A673 (cell line): ENCODE results near the gene CCDC178.

ENCODE experiments used
- EZH2 ChIP-seq: fragments of 200-600 bp; sonication (generic); IDR thresholded peaks from 2 replicates; pipeline ENCODE4 v1.6.1; 2017; ENCODE audit warnings: borderline replicate concordance, low read depth, mild to moderate bottlenecking, mixed read lengths, antibody characterized with exemption, low read length; ENCODE audit not compliant: poor library complexity, severe bottlenecking
- TF ChIP-seq, protein P1 (sequence below): fragments of 300-800, 200-600 bp; sonication (generic); conservative IDR thresholded peaks from 2 replicates; pipeline ENCODE4 v1.5.1; 2017; ENCODE audit warnings: low read depth, mild to moderate bottlenecking, antibody characterized with exemption, low read length, moderate library complexity, mixed read lengths

DNA sequence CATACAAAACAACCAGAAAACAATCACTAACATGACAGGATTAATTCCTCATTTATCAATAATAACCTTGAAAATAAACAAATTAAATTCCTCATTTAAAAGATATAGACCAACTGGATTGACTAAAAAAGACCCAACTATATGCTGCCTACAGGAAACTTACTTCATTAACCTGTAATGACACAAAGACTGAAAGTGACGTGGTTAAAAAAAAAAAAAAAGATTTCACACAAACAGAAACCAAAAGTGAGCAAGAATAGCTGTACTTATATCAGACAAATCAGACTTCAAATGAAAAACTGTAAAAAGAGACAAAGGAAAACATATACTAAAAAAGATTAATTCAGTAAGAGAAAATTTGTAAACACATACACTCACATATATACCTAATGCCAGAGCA lies 201.2 kb downstream of the CCDC178 start:
- TF ChIP-seq, protein P1, sequence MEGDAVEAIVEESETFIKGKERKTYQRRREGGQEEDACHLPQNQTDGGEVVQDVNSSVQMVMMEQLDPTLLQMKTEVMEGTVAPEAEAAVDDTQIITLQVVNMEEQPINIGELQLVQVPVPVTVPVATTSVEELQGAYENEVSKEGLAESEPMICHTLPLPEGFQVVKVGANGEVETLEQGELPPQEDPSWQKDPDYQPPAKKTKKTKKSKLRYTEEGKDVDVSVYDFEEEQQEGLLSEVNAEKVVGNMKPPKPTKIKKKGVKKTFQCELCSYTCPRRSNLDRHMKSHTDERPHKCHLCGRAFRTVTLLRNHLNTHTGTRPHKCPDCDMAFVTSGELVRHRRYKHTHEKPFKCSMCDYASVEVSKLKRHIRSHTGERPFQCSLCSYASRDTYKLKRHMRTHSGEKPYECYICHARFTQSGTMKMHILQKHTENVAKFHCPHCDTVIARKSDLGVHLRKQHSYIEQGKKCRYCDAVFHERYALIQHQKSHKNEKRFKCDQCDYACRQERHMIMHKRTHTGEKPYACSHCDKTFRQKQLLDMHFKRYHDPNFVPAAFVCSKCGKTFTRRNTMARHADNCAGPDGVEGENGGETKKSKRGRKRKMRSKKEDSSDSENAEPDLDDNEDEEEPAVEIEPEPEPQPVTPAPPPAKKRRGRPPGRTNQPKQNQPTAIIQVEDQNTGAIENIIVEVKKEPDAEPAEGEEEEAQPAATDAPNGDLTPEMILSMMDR: no peak
- TF ChIP-seq EZH2: no peak
